ENCODE measurements around the gene UCKL1. TPM values are rescaled to one million over a fixed set of nuclear protein-coding genes. Genes with fewer than 3 reads are reported as not detected.

The UCKL1 gene
- total RNA-seq, 1 experiment from 2014 or later = 47.4 TPM

- no TSS peak for BruUV-seq (replicated peaks)
- DNase-seq (ENCODE audit: low read depth, low spot score) (no peak), ATAC-seq (no peak)
- no peaks in the 10 kb centered on the region for H3K4me1 ChIP-seq (ENCODE audit: control insufficient read depth, insufficient read depth, low read length)
- H3K27ac ChIP-seq (ENCODE audit: low read length) = no peak overlapping the region
- H3K4me3 ChIP-seq (ENCODE audit: low read depth in 2 of 2, low read length in 2 of 2) = no peak overlapping the region
- H3K36me3 ChIP-seq (ENCODE audit: control insufficient read depth, insufficient read depth, low read length) = peaks cover 11% of the 10 kb centered on the region
- CTCF ChIA-PET = no interaction called here
- in situ Hi-C loops (cut with HindIII; ENCODE audit: low pct_unique_long_range_greater_than_20kb, low sequenced_read_pairs) (no loop called here), intact Hi-C loops (cut with micrococcal nuclease; ENCODE audit: unreplicated experiment) (no loop called here)
- POLR2A ChIA-PET = no interaction called here
- H3K27me3 ChIP-seq (ENCODE audit: control insufficient read depth, insufficient read depth, low read length) = no peaks in the 10 kb centered on the region
- no peak for TF ChIP-seq REST (IDR thresholded peaks at IDR 0.05; ENCODE audit: insufficient read depth in 1 of 2, low read depth in 2 of 2, low read length in 1 of 2)
- no peak for TF ChIP-seq TCF7L2 (IDR thresholded peaks at IDR 0.05; ENCODE audit: low read depth, low read length)
- no peak for TF ChIP-seq POLR2AphosphoS5 (IDR thresholded peaks at IDR 0.05; ENCODE audit: low read depth, low read length)
- TF ChIP-seq CTCF (IDR thresholded peaks at IDR 0.05) = no peak
- no peak for TF ChIP-seq SIN3A (IDR thresholded peaks at IDR 0.05; ENCODE audit: borderline replicate concordance, insufficient read depth, low read depth, low read length)
- no peaks in the 10 kb centered on the region for H3K9me3 ChIP-seq (ENCODE audit: control insufficient read depth, insufficient read depth, low read depth, low read length)
Measured at GRCh38 chr20:63929071-63929470, 27.1 kb downstream of the UCKL1 start.

GRCh38 chr20:63926298-63926697 is 29.9 kb downstream of the UCKL1 start:
- no peaks in the 10 kb centered on the region for H3K4me1 ChIP-seq (ENCODE audit: control insufficient read depth, insufficient read depth, low read length)
- TF ChIP-seq POLR2AphosphoS5 (IDR thresholded peaks at IDR 0.05; ENCODE audit: low read depth, low read length) (no peak), REST (IDR thresholded peaks at IDR 0.05; ENCODE audit: insufficient read depth in 1 of 2, low read depth in 2 of 2, low read length in 1 of 2) (no peak), TCF7L2 (IDR thresholded peaks at IDR 0.05; ENCODE audit: low read depth, low read length) (no peak), CTCF (IDR thresholded peaks at IDR 0.05) (no peak), SIN3A (IDR thresholded peaks at IDR 0.05; ENCODE audit: borderline replicate concordance, insufficient read depth, low read depth, low read length) (no peak)
- ATAC-seq = no peak
- no peak for DNase-seq (ENCODE audit: low read depth, low spot score)
- H3K27me3 ChIP-seq (ENCODE audit: control insufficient read depth, insufficient read depth, low read length) = no peaks in the 10 kb centered on the region
- H3K9me3 ChIP-seq (ENCODE audit: control insufficient read depth, insufficient read depth, low read depth, low read length) = no peaks in the 10 kb centered on the region
- BruUV-seq (replicated peaks) = TSS peak; percentile 70
- no peak overlapping the region for H3K27ac ChIP-seq (ENCODE audit: low read length)
- in situ Hi-C loops (cut with HindIII; ENCODE audit: low pct_unique_long_range_greater_than_20kb, low sequenced_read_pairs) (no loop called here), intact Hi-C loops (cut with micrococcal nuclease; ENCODE audit: unreplicated experiment) (no loop called here)
- no peak overlapping the region for H3K4me3 ChIP-seq (ENCODE audit: low read depth in 2 of 2, low read length in 2 of 2)
- ChIA-PET POLR2A (no interaction called here), CTCF (no interaction called here)
- peaks cover 11% of the 10 kb centered on the region for H3K36me3 ChIP-seq (ENCODE audit: control insufficient read depth, insufficient read depth, low read length)
